Fibroblast of pulmonary artery (primary cell): ENCODE data around the gene IMMT.

Source experiments
- DNase-seq: peaks from one replicate; pipeline ENCODE4 v3.0.0-alpha.2; 2010; ENCODE audit warnings: low read depth
- H3K4me3 ChIP-seq: replicated peaks from 2 replicates; pipeline ENCODE4 v1.5.1; 2011; ENCODE audit warnings: low read depth, mild to moderate bottlenecking, control low read depth, low read length, moderate library complexity
- TF ChIP-seq, protein P1 (sequence below): IDR thresholded peaks from 2 replicates; pipeline ENCODE4 v1.5.1; 2011; ENCODE audit warnings: mild to moderate bottlenecking, control low read depth, low read length, inconsistent platforms; ENCODE audit errors: missing control alignments

IMMT gene

GRCh38 chr2:86143307-86143706 is 52.0 kb downstream of the IMMT start:
- no peak overlapping the region for H3K4me3 ChIP-seq
- TF ChIP-seq, protein P1, sequence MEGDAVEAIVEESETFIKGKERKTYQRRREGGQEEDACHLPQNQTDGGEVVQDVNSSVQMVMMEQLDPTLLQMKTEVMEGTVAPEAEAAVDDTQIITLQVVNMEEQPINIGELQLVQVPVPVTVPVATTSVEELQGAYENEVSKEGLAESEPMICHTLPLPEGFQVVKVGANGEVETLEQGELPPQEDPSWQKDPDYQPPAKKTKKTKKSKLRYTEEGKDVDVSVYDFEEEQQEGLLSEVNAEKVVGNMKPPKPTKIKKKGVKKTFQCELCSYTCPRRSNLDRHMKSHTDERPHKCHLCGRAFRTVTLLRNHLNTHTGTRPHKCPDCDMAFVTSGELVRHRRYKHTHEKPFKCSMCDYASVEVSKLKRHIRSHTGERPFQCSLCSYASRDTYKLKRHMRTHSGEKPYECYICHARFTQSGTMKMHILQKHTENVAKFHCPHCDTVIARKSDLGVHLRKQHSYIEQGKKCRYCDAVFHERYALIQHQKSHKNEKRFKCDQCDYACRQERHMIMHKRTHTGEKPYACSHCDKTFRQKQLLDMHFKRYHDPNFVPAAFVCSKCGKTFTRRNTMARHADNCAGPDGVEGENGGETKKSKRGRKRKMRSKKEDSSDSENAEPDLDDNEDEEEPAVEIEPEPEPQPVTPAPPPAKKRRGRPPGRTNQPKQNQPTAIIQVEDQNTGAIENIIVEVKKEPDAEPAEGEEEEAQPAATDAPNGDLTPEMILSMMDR: no peak
- peak; percentile 8 for DNase-seq

DNA sequence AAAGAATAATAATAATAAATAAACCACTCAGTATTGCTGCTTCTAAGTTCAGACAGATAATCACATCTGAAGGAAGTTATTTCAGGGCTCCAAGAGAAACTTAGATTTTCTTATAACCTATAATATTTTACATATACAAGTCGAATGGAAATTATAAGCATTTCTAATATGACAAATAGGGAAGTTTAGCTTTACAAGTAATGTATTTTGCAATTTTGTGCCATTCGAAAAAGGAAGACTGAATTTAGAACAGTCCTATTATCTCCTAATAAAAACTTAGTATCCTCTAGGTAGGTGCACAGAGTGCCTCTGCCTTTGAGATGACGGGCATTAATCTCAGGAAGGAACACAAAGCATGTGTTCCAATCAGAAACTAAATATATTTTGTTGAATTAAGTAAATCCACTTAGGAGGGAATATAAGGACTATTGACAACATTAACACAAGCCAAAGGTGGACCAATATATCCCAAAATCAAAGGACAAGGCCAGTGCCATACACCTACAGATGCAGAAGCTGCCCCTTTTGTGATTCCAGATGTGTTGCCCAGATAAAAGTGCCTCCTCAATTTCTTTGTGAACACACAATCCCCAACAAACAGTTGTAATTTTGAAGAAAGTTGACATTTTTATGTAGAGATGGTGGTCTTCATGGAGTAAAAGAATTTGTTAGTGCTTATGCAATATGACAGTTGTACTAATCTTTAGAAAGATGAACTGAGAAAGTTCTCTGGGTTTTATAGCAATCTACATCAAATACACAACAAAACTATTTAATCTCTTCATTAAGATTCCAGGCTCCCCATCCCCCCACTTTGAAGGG is 52.6 kb downstream of the IMMT start:
- no peak for DNase-seq
- TF ChIP-seq, protein P1: no peak
- H3K4me3 ChIP-seq: no peak overlapping the region

DNA sequence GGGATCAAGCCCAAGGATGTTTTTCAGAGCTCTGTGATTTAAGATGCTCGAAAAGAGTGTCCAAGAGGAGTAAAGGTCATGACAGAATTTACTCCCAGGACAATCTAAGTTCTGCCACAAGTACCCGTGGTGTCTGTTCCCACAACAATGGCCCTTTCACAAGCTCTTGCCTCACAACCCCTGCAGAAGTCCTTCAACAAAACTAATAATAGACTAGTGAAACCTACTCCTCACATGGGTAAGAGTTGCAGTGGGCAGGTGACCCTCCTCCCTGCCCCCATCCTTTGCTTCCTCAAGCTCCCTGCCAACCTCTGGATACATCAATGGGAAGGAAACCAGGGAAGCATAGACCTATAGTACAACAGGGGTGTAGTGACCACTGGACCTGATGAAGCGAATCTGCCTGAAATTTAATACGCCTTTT is 54.3 kb downstream of the IMMT start:
- TF ChIP-seq, protein P1: no peak
- DNase-seq: no peak
- H3K4me3 ChIP-seq: no peak overlapping the region

DNA sequence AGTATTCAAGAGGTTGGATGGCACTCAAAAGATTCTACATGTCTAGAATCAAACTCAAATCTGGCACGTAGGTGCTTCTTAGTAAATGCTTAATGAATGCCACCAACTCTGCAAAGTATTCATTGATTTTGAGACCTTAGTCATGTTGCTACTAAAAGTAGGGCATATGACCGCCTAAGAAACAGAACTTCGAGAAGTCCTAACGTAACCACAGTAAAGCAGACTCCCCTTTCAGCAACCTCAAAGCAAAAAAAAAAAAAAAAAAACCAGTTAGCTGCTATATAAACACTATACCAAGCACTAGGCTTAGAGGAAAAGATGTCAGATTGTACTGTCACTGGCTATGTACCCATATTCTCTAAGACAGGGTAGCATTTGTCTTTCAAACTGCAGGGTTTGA is 55.3 kb downstream of the IMMT start:
- no peak for DNase-seq
- no peak overlapping the region for H3K4me3 ChIP-seq
- TF ChIP-seq, protein P1: no peak

DNA sequence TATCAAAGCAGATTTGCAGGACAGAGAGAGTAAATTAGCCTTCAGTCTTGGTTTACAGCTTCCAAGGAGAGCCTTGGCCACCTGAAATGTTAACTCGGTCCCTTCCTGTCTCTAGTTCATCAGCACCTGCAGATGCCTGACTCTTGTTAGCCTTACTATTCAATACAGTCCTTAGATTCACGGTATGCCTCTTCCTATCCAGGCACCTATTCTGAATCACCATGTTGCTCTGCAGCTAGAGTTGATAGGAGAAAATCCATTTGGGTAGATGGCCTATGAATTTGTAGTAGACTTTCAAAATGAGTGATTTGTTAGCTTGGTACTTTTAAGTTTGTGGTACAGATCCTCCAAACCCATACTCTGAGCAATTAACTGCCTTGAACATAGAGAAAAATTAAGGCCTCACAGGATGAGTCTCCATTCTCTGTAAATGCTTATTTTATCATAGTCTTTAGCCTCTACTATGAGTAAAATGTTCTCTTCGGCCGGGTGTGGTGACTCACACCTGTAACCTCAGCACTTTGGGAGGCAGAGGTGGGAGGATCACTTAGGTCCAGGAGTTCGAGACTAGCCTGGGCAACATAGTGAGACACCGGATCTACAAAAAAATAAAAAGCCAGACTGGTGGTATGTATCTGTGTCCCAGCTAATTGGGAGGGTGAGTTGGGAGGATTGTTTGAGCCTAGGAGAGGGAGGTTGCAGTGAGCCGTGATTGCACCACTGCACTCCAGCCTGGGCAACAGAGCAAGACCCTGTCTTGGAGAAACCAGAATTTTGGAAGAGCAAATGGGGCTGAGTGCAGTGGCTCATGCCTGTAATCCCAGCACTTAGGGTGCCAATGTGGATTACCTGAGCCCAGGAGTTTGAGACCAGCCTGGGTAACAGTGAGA is 56.3 kb downstream of the IMMT start:
- TF ChIP-seq, protein P1: no peak
- no peak for DNase-seq
- H3K4me3 ChIP-seq: no peak overlapping the region

DNA sequence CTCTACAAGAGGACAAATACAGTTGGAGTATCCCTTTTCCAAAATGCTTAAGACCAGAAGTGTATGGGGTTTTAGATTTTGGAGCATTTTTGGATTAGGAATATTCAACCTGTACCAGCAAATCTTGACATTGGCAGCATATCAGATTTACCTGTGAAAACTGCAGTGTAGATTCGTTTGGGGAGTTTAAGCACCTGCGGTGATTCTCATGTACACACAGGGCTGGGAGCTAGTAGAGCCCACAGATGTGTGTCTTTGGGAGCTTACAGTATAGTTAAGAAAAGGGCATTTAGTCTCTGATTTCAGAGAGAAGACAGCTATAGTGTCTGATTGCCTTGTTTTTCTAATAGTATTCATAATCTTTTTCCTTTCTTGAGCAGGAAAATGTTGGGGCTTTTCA is 59.1 kb downstream of the IMMT start:
- TF ChIP-seq, protein P1: no peak
- H3K4me3 ChIP-seq: no peak overlapping the region
- no peak for DNase-seq
